Calu3 (cell line): ENCODE results near the gene GSTK1. TPM values are rescaled to one million over a fixed set of nuclear protein-coding genes. Genes with fewer than 3 reads are reported as not detected.
"Not testable (repeated sequence)": the region's sequence is repeated elsewhere in the genome, so short reads cannot be mapped to it uniquely, and the experiment has no call there.

Source experiments
- BruUV-seq: library from RNA; stranded (reverse); fragments of 400-500 nt; replicated peaks from 2 replicates; lab custom pipeline; 2021; lab: Mats Ljungman, UMichigan
- CTCF ChIA-PET: fragments of 300-600 bp; sonication (Branson Sonifier 250); formaldehyde crosslinking; loops from one replicate; lab custom pipeline; 2022; ENCODE audit warnings: antibody characterized with exemption; lab: Charles Lee
- DNase-seq: peaks from one replicate; pipeline ENCODE4 v3.0.0; 2022
- H3K27ac Mint-ChIP-seq: one replicate; pipeline ENCODE4 v1.8.0; 2022; ENCODE audit warnings: mixed read lengths; ENCODE audit not compliant: unreplicated experiment
- H3K27me3 Mint-ChIP-seq: one replicate; pipeline ENCODE4 v1.8.0; 2022; ENCODE audit warnings: mixed read lengths; ENCODE audit not compliant: unreplicated experiment
- H3K36me3 Mint-ChIP-seq: one replicate; pipeline ENCODE4 v1.8.0; 2022; ENCODE audit warnings: mild to moderate bottlenecking, moderate library complexity, mixed read lengths; ENCODE audit not compliant: insufficient read depth, unreplicated experiment
- H3K4me1 Mint-ChIP-seq: one replicate; pipeline ENCODE4 v1.8.0; 2022; ENCODE audit warnings: mild to moderate bottlenecking, low read depth, mixed read lengths; ENCODE audit not compliant: unreplicated experiment
- H3K4me3 Mint-ChIP-seq: one replicate; pipeline ENCODE4 v1.8.0; 2022; ENCODE audit warnings: mild to moderate bottlenecking, low read depth, moderate library complexity, mixed read lengths; ENCODE audit not compliant: unreplicated experiment
- H3K9me3 Mint-ChIP-seq: one replicate; pipeline ENCODE4 v1.8.0; 2022; ENCODE audit warnings: low read depth, mixed read lengths; ENCODE audit not compliant: unreplicated experiment
- intact Hi-C: fragments of 100-400 bp; cut with micrococcal nuclease; formaldehyde crosslinking; loops from one replicate; pipeline ENCODE4 v1.10.0; 2022; ENCODE audit not compliant: unreplicated experiment
- total RNA-seq: library from RNA; stranded (reverse); gene quantifications from 2 replicates; pipeline ENCODE4 v1.2.3, GENCODE V29; 2022
- TF ChIP-seq, protein P1 (sequence below): fragments of 200-600 bp; IDR thresholded peaks from one replicate; pipeline ENCODE4 v1.8.0; 2022; ENCODE audit warnings: antibody characterized with exemption; ENCODE audit not compliant: unreplicated experiment

GSTK1 gene
- total RNA-seq, 1 experiment from 2014 or later, result 109 TPM

- no peaks in the 10 kb centered on the region for H3K27me3 Mint-ChIP-seq
- peaks cover 28% of the 10 kb centered on the region for H3K4me1 Mint-ChIP-seq
- peaks cover 73% of the 10 kb centered on the region for H3K36me3 Mint-ChIP-seq
- peak overlapping the region; percentile 79 for H3K27ac Mint-ChIP-seq
- TF ChIP-seq, protein P1, sequence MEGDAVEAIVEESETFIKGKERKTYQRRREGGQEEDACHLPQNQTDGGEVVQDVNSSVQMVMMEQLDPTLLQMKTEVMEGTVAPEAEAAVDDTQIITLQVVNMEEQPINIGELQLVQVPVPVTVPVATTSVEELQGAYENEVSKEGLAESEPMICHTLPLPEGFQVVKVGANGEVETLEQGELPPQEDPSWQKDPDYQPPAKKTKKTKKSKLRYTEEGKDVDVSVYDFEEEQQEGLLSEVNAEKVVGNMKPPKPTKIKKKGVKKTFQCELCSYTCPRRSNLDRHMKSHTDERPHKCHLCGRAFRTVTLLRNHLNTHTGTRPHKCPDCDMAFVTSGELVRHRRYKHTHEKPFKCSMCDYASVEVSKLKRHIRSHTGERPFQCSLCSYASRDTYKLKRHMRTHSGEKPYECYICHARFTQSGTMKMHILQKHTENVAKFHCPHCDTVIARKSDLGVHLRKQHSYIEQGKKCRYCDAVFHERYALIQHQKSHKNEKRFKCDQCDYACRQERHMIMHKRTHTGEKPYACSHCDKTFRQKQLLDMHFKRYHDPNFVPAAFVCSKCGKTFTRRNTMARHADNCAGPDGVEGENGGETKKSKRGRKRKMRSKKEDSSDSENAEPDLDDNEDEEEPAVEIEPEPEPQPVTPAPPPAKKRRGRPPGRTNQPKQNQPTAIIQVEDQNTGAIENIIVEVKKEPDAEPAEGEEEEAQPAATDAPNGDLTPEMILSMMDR, result no peak
- intact Hi-C loops, result no loop called here
- CTCF ChIA-PET, result interaction anchor here (0.7 kb wide), 1 partner anchor 40 kb away, joined by 6 read pairs; no protein-coding TSS in a partner anchor
- peaks cover 3% of the 10 kb centered on the region for H3K9me3 Mint-ChIP-seq
- BruUV-seq, result no TSS peak
- H3K4me3 Mint-ChIP-seq, result peak overlapping the region; percentile 89
- DNase-seq, result no peak
These were observed 26.2 kb downstream of the GSTK1 start for GRCh38 chr7:143289421-143289820.

DNA sequence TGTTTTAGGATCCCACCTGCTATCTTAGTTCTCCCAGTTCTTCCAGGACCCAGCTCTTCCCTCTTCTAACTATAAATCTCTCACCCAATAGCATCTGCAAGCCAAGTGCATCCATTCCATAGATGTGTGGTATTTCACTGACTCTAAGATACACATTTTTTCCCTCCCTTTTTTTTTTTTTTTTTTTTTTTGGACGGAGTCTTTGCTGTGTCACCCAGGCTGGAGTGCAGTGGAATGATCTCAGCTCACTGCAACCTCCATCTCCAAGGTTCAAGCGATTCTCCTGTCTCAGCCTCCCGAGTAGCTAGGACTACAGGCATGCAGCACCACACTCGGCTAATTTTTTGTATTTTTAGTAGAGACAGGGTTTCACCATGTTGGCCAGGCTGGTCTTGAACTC lies 26.6 kb downstream of the GSTK1 start:
- BruUV-seq, H3K9me3 Mint-ChIP-seq, intact Hi-C loops, DNase-seq, H3K27me3 Mint-ChIP-seq: not testable (repeated sequence)
- H3K36me3 Mint-ChIP-seq, result peaks cover 72% of the 10 kb centered on the region
- CTCF ChIA-PET, result interaction anchor here (0.7 to 0.8 kb wide), 2 partner anchors 32 to 40 kb away, joined by 3 to 6 read pairs; no protein-coding TSS in a partner anchor
- peak overlapping the region; percentile 79 for H3K27ac Mint-ChIP-seq
- H3K4me1 Mint-ChIP-seq, result peaks cover 26% of the 10 kb centered on the region
- peak overlapping the region; percentile 89 for H3K4me3 Mint-ChIP-seq

- intact Hi-C loops, result no loop called here
- Mint-ChIP-seq H3K4me1 (peaks cover 24% of the 10 kb centered on the region), H3K4me3 (peak overlapping the region; percentile 89), H3K9me3 (peaks cover 3% of the 10 kb centered on the region), H3K27ac (peak overlapping the region; percentile 79), H3K36me3 (peaks cover 67% of the 10 kb centered on the region), H3K27me3 (no peaks in the 10 kb centered on the region)
- TF ChIP-seq, protein P1, result no peak
- BruUV-seq, result no TSS peak
- DNase-seq, result no peak
- CTCF ChIA-PET, result interaction anchor here (0.8 kb wide), 1 partner anchor 32 kb away, joined by 3 read pairs; no protein-coding TSS in a partner anchor
These were observed 27.1 kb downstream of the GSTK1 start for GRCh38 chr7:143290293-143290692.

GRCh38 chr7:143292876-143293275 lies 29.6 kb downstream of the GSTK1 start:
- CTCF ChIA-PET, result no interaction called here
- BruUV-seq, result no TSS peak
- Mint-ChIP-seq H3K27ac (no peak overlapping the region), H3K4me3 (no peak overlapping the region), H3K27me3 (no peaks in the 10 kb centered on the region), H3K9me3 (no peaks in the 10 kb centered on the region), H3K4me1 (peaks cover 29% of the 10 kb centered on the region), H3K36me3 (peaks cover 54% of the 10 kb centered on the region)
- TF ChIP-seq, protein P1, result no peak
- intact Hi-C loops, result no loop called here
- no peak for DNase-seq

GRCh38 chr7:143295870-143296269 lies 32.6 kb downstream of the GSTK1 start:
- CTCF ChIA-PET, result interaction anchor here (0.8 to 1.3 kb wide), 3 partner anchors 10 to 55 kb away, joined by 3 to 6 read pairs (median 4); partner anchors contain the start of gene GSTK1
- peaks cover 43% of the 10 kb centered on the region for H3K36me3 Mint-ChIP-seq
- no peak for DNase-seq

More at GRCh38 chr7:143295870-143296269, 32.6 kb downstream of the GSTK1 start:
- Mint-ChIP-seq H3K4me3 (no peak overlapping the region), H3K27me3 (no peaks in the 10 kb centered on the region), H3K9me3 (no peaks in the 10 kb centered on the region), H3K4me1 (peaks cover 14% of the 10 kb centered on the region), H3K27ac (no peak overlapping the region)
- intact Hi-C loops, result no loop called here
- TF ChIP-seq, protein P1, result no peak
- no TSS peak for BruUV-seq
